ENCODE measurements around the gene SH3BP1.

Gene SH3BP1

DNA sequence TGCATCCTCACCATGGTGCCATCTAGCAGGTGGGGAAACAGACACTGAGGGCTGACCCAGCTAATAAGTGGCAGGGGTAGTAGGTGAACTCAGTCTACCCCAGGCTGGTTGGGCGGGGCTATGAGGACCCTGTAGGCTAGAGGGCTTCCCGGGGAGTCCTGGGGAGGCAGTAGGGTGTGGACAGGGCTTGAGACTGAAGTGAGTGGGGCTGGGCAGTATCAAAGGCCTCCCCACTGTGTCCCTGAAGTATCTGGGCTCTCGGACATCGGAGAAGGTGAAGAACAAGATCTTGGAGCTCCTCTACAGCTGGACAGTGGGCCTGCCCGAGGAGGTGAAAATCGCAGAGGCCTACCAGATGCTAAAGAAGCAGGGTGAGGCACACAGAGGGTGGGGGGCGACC is 19.5 kb upstream of the SH3BP1 start:
- TF ChIP-seq, protein P1, sequence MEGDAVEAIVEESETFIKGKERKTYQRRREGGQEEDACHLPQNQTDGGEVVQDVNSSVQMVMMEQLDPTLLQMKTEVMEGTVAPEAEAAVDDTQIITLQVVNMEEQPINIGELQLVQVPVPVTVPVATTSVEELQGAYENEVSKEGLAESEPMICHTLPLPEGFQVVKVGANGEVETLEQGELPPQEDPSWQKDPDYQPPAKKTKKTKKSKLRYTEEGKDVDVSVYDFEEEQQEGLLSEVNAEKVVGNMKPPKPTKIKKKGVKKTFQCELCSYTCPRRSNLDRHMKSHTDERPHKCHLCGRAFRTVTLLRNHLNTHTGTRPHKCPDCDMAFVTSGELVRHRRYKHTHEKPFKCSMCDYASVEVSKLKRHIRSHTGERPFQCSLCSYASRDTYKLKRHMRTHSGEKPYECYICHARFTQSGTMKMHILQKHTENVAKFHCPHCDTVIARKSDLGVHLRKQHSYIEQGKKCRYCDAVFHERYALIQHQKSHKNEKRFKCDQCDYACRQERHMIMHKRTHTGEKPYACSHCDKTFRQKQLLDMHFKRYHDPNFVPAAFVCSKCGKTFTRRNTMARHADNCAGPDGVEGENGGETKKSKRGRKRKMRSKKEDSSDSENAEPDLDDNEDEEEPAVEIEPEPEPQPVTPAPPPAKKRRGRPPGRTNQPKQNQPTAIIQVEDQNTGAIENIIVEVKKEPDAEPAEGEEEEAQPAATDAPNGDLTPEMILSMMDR (conservative IDR thresholded peaks at IDR 0.05; ENCODE audit: low read length): no peak
- no peak overlapping the region for H3K4me3 ChIP-seq (ENCODE audit: low read length)
- DNase-seq (ENCODE audit: low read depth): no peak

DNA sequence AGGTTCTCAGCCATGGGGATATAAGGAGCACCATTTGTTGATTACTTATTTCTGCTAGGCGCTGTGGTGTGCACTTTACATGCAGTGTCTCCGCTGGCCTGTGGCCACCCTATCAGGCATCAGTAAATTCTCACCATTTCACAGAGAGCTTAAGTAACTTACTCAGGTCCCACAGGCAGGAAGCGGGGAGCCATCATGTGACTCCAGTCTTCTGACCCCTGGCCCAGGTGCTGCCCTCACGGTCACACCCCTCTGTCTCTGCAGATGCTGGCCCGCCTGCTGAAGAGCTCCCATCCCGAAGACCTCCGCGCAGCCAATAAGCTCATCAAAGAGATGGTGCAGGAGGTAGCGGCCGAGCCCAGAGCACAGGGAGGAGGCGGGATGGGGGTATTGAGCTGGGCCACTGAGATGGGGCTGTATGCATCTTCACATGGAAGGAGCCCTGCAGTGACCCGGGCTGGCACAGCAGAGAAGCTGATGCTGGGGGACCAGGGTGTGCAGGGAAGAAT is 18.1 kb upstream of the SH3BP1 start:
- TF ChIP-seq, protein P1 (conservative IDR thresholded peaks at IDR 0.05; ENCODE audit: low read length): no peak
- no peak for DNase-seq (ENCODE audit: low read depth)
- H3K4me3 ChIP-seq (ENCODE audit: low read length): no peak overlapping the region

DNA sequence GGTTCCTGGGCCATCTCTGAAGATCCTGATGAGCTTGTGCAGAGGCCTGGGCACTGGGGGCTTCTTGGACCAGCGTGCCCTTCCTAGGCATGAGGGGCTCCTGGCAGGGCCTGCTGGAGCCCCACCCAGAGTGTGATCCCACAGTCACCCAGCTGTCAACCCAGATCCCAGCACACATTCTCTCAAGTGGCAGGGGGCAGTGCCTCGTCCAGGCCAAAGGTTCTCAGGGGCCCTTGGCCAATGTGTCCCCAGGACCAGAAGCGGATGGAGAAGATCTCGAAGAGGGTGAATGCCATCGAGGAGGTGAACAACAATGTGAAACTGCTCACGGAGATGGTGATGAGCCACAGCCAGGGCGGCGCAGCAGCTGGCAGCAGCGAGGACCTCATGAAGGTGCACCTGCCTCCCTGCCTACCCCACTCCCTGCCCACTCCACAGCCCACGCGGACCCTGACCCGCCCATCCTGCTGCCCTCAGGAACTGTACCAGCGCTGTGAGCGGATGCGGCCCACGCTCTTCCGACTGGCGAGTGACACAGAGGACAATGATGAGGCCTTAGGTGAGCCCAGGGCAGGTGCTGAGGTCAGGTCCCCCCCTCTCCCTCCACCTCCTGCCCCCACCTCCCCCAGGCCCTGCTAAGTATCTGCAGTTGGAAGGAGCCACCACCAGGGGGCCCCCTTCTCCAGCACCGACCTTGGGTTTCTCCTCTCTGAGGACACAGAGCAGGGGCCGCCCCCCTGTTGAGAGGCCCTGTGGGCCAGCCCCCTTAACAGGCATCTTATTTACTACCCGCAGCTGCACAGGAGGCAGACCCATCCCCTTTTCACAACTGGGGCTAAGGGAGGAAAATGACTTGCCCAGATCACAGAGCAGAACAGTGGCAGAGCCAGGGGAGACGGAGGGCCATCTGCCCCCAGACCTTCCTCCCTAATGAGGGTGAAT is 16.1 kb upstream of the SH3BP1 start:
- H3K4me3 ChIP-seq (ENCODE audit: low read length): no peak overlapping the region
- peak; percentile 40 for DNase-seq (ENCODE audit: low read depth)
- TF ChIP-seq, protein P1 (conservative IDR thresholded peaks at IDR 0.05; ENCODE audit: low read length): peak; percentile 64

DNA sequence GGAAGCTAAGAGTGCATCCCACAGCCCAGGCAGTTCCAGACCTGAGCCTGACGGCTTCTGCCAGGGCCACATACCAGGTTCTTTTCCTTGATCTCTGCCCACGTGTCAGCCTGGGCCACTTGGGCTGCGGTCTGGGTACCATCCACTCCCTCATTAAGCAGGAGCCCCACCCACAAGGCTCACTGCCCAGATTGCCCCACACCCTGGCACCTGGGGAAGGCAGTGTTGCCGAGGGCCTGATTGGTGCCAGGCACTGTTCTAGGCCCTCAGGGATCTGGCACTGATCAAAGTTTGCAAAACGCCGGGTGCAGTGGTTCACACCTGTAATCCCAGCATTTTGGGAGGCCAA is 15.5 kb upstream of the SH3BP1 start:
- TF ChIP-seq, protein P1 (conservative IDR thresholded peaks at IDR 0.05; ENCODE audit: low read length): no peak
- H3K4me3 ChIP-seq (ENCODE audit: low read length): no peak overlapping the region
- no peak for DNase-seq (ENCODE audit: low read depth)

DNA sequence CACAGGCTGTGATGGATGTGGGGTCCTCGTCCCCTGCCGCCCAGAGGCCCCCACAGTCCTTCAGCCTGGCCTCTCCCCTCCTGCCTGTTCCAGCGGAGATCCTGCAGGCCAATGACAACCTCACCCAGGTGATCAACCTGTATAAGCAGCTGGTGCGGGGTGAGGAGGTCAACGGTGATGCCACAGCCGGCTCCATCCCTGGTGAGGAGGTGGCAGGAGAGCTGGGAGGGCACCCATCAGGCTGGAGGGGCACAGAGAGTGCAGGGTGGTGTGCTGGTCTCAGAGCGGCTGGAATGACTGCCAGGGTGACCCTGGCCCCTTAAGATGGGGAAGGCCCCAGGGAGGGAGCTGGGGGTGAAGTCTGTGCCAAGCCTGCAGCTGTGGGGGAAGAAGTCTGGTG is 14.6 kb upstream of the SH3BP1 start:
- H3K4me3 ChIP-seq (ENCODE audit: low read length): no peak overlapping the region
- no peak for DNase-seq (ENCODE audit: low read depth)
- TF ChIP-seq, protein P1 (conservative IDR thresholded peaks at IDR 0.05; ENCODE audit: low read length): no peak

DNA sequence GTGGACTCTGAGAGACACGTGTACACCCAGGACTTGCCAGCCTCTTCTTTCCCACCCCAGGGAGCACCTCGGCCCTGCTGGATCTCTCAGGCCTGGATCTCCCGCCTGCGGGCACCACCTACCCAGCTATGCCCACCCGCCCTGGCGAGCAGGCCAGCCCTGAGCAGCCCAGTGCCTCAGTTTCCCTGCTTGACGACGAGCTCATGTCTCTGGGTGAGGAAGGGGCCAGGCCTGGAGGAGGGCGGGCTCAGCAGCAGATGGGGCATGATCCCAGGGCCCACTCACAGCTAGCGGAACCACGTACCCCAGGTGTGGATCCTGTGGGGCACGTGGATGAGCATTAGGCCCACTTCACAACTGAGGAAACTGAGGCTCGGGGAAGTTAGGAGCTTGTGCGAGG is 13.7 kb upstream of the SH3BP1 start:
- no peak for DNase-seq (ENCODE audit: low read depth)
- no peak overlapping the region for H3K4me3 ChIP-seq (ENCODE audit: low read length)
- TF ChIP-seq, protein P1 (conservative IDR thresholded peaks at IDR 0.05; ENCODE audit: low read length): no peak

DNA sequence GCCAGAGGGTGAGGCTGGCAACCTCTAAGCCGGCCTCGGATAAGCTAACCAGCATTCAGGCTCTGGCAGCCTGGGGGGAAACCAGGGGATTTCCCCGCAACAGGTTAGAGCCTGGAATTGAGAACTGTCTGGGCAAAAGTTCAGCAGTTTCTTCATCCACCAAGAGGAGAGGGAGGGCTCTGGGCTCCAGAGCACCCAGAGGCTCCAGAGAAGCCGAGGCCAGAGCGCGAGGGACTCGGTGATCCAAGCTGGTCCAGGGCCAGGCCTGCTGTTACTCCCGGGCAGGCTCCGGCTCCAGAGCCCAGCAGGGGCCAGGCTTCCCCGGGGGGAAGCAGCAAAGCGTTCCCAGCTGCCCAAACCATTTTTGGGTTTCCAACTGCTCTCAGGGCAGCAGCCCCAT is 13.3 kb upstream of the SH3BP1 start:
- TF ChIP-seq, protein P1 (conservative IDR thresholded peaks at IDR 0.05; ENCODE audit: low read length): no peak
- no peak overlapping the region for H3K4me3 ChIP-seq (ENCODE audit: low read length)
- DNase-seq (ENCODE audit: low read depth): peak; percentile 57
